K562 (cell line): ENCODE results near the gene TJP2. TPM values are rescaled to one million over a fixed set of nuclear protein-coding genes. Genes with fewer than 3 reads are reported as not detected.

ENCODE experiments used
- CHD1 ChIP-seq: fragments of 200-600 bp; sonication (generic); IDR thresholded peaks from one replicate; pipeline ENCODE4 v1.6.1; 2012; ENCODE audit warnings: mild to moderate bottlenecking, moderate library complexity, low read length, inconsistent platforms
- CTBP1 ChIP-seq: fragments of 450-650 bp; IDR thresholded peaks from 2 replicates; pipeline ENCODE4 v1.6.1; 2016; ENCODE audit warnings: borderline replicate concordance
- GATA2 ChIP-seq: sonication (generic); formaldehyde crosslinking; IDR thresholded peaks from 2 replicates; pipeline ENCODE4 v1.4.0; 2020; ENCODE audit warnings: mild to moderate bottlenecking, missing genetic modification reagents
- GTF2A2 ChIP-seq: IDR thresholded peaks from 2 replicates; pipeline ENCODE4 v1.6.1; 2016; ENCODE audit warnings: mild to moderate bottlenecking, missing genetic modification characterization, missing compliant biosample characterization
- HDAC8 ChIP-seq: fragments of 450-650 bp; IDR thresholded peaks from 2 replicates; pipeline ENCODE4 v1.6.1; 2016; ENCODE audit warnings: mild to moderate bottlenecking, missing genetic modification characterization, moderate library complexity, missing compliant biosample characterization
- HEY1 ChIP-seq: fragments of 250-450 bp; sonication (Bioruptor Pico); IDR thresholded peaks from 2 replicates; pipeline ENCODE4 v1.5.0; 2020; ENCODE audit warnings: mild to moderate bottlenecking, moderate library complexity, borderline replicate concordance
- HNRNPK ChIP-seq: fragments of 200-400 bp; formaldehyde crosslinking; IDR thresholded peaks from one replicate; pipeline ENCODE4 v1.6.1; 2018; ENCODE audit warnings: mild to moderate bottlenecking, low read depth, low read length; ENCODE audit not compliant: poor library complexity, severe bottlenecking
- ILK ChIP-seq: fragments of 450-650 bp; IDR thresholded peaks from 2 replicates; pipeline ENCODE4 v1.6.1; 2016; ENCODE audit warnings: missing genetic modification characterization, low read depth, mild to moderate bottlenecking, missing compliant biosample characterization, moderate library complexity, borderline replicate concordance
- MAFK ChIP-seq: IDR thresholded peaks from 2 replicates; pipeline ENCODE4 v1.6.1; 2011; ENCODE audit warnings: low read length, improper control_type of control experiment
- MED1 ChIP-seq: sonication (generic); formaldehyde crosslinking; IDR thresholded peaks from 2 replicates; pipeline ENCODE4 v1.8.1; 2023; ENCODE audit warnings: missing genetic modification reagents, borderline replicate concordance
- NRF1 ChIP-seq, 2 experiments: fragments of 450-650 bp; IDR thresholded peaks in 1 of 2; conservative IDR thresholded peaks in 1 of 2; 2 replicates each; pipeline ENCODE4 v1.6.1; 2014; ENCODE audit warnings: mild to moderate bottlenecking in 2 of 2
- POLR3G ChIP-seq: IDR thresholded peaks from 2 replicates; pipeline ENCODE4 v1.6.1; 2011; ENCODE audit not compliant: insufficient read length, insufficient replicate concordance; ENCODE audit errors: extremely low read depth
- RBM39 ChIP-seq: fragments of 200-400 bp; formaldehyde crosslinking; optimal IDR thresholded peaks from 2 replicates; pipeline ENCODE3; 2018; ENCODE audit warnings: low read depth, low read length
- RFX5 ChIP-seq: IDR thresholded peaks from 2 replicates; pipeline ENCODE4 v1.6.1; 2011; ENCODE audit warnings: low read depth, mild to moderate bottlenecking, improper control_type of control experiment, low read length
- SMAD2 ChIP-seq: fragments of 150-350 bp; IDR thresholded peaks from 2 replicates; pipeline ENCODE4 v1.6.1; 2014; ENCODE audit warnings: low read depth, mild to moderate bottlenecking, low read length
- TAL1 ChIP-seq: fragments of 450-650 bp; IDR thresholded peaks from 2 replicates; pipeline ENCODE4 v1.6.1; 2016; ENCODE audit warnings: mild to moderate bottlenecking
- TARDBP ChIP-seq: fragments of 450-650 bp; IDR thresholded peaks from 2 replicates; pipeline ENCODE4 v1.6.1; 2016
- TCF3 ChIP-seq: sonication (generic); formaldehyde crosslinking; IDR thresholded peaks from 2 replicates; pipeline ENCODE4 v1.4.0; 2020; ENCODE audit warnings: mild to moderate bottlenecking, missing genetic modification reagents
- TCFL5 ChIP-seq: fragments of 250-450 bp; sonication (Bioruptor Pico); conservative IDR thresholded peaks from 2 replicates; pipeline ENCODE4 v1.6.1; 2021; ENCODE audit warnings: mild to moderate bottlenecking, moderate library complexity, matching md5 sums
- TFAM ChIP-seq: fragments of 250-450 bp; sonication (Bioruptor Pico); conservative IDR thresholded peaks from 2 replicates; pipeline ENCODE4 v1.5.0; 2021; ENCODE audit warnings: mild to moderate bottlenecking, moderate library complexity
- ZNF174 ChIP-seq: fragments of 250-450 bp; sonication (Bioruptor Pico); IDR thresholded peaks from 2 replicates; pipeline ENCODE4 v1.4.0; 2020; ENCODE audit warnings: mild to moderate bottlenecking
- ZNF197 ChIP-seq: fragments of 200-800 bp; sonication (Bioruptor generic); IDR thresholded peaks from 2 replicates; pipeline ENCODE4 v1.6.1; 2016; ENCODE audit warnings: low read depth, missing genetic modification characterization, missing compliant biosample characterization
- ZNF232 ChIP-seq: sonication (generic); formaldehyde crosslinking; IDR thresholded peaks from 2 replicates; pipeline ENCODE4 v1.8.0; 2022; ENCODE audit warnings: mild to moderate bottlenecking, missing genetic modification reagents
- ZNF444 ChIP-seq: fragments of 250-450 bp; sonication (Bioruptor Pico); IDR thresholded peaks from 2 replicates; pipeline ENCODE4 v1.4.0; 2020; ENCODE audit warnings: mild to moderate bottlenecking, moderate library complexity
- ZNF445 ChIP-seq: fragments of 250-450 bp; sonication (Bioruptor Pico); IDR thresholded peaks from 2 replicates; pipeline ENCODE4 v1.4.0; 2020; ENCODE audit warnings: low read depth, mild to moderate bottlenecking, moderate library complexity
- ZNF644 ChIP-seq: fragments of 200-800 bp; sonication (Bioruptor generic); IDR thresholded peaks from 2 replicates; pipeline ENCODE4 v1.6.1; 2016; ENCODE audit warnings: low read depth, missing genetic modification characterization, missing compliant biosample characterization
- polyA plus RNA-seq, 8 experiments: library from polyadenylated mRNA; depleted of rRNA in 4 of 8; stranded (reverse) in 5 of 8; unstranded in 3 of 8; fragments of >200 nt; fragmentation: Nextera tagmentation in 2 of 8; fragmentation: Illumina TruSeq in 1 of 8; extraction: Ambion mirVana in 2 of 8; extraction: Trizol in 1 of 8; gene quantifications; 2 replicates each; pipeline versions ENCODE4 v1.2.1 to v1.2.3, GENCODE V29; 2011 to 2014; ENCODE audit warnings: inconsistent platforms in 1 of 8, missing spikeins in 1 of 8
- total RNA-seq, 7 experiments: library from RNA; depleted of rRNA in 6 of 7; stranded (reverse); fragments of >200 nt in 6 of 7; fragmentation: Illumina TruSeq in 2 of 7; extraction: Trizol in 2 of 7; gene quantifications; 2 replicates each; pipeline versions ENCODE4 v1.2.1 to v1.2.3, GENCODE V29; 2011 to 2021; ENCODE audit warnings: low replicate concordance in 1 of 7
- TF ChIP-seq, protein P1 (sequence below): fragments of 150-350 bp; IDR thresholded peaks from 2 replicates; pipeline ENCODE4 v1.6.1; 2014; ENCODE audit warnings: low read depth, mild to moderate bottlenecking, low read length, borderline replicate concordance
- TF ChIP-seq, protein P2 (sequence below), 2 experiments: fragments of 450-650 bp; IDR thresholded peaks; 2 replicates each; pipeline ENCODE4 v1.6.1; 2016

Gene TJP2
- total and polyA plus RNA-seq, 9 of the 15 experiments (the other 6 are each of a cell fraction or from before 2014, with no cell fraction given) = 4.0 to 24.1 (median 16.8) TPM

DNA sequence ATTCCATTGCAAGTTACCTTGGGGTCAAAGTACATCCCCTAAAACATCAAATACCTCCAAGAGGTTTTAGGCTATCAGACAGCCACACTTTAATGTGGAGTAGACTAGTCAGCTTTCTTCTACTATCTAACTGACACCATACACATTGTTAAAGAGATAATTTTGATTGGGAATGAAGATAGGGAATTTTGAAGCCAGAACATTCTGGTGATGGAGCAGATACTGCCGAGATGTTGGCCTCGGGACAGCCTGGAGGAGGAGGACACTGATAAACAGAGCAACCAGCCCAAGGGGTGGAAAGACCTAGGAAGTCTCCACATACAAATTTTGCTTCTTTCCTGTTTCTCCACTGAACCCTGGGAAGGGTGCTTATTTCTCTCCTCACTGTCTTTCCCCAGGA is 14.9 kb downstream of the TJP2 start (continued):
- TF ChIP-seq ZNF444 = no peak
- no peak for TF ChIP-seq ZNF174 (CRISPR knock-in tag)
- no peak for TF ChIP-seq NRF1 (conservative IDR thresholded peaks at IDR 0.05 in 1 of 2, IDR thresholded peaks at IDR 0.05 in 1 of 2)
- TF ChIP-seq MAFK = no peak
- no peak for TF ChIP-seq RBM39
- TF ChIP-seq MED1 (CRISPR knock-in tag) = no peak
- TF ChIP-seq RFX5 = no peak
- no peak; the same call in 1 of the 2 replicates for TF ChIP-seq HEY1
- TF ChIP-seq TCF3 (CRISPR knock-in tag) = peak; percentile 75
- no peak for TF ChIP-seq ZNF232 (CRISPR knock-in tag)
- TF ChIP-seq TCFL5 (CRISPR knock-in tag) = no peak
- TF ChIP-seq, protein P1, sequence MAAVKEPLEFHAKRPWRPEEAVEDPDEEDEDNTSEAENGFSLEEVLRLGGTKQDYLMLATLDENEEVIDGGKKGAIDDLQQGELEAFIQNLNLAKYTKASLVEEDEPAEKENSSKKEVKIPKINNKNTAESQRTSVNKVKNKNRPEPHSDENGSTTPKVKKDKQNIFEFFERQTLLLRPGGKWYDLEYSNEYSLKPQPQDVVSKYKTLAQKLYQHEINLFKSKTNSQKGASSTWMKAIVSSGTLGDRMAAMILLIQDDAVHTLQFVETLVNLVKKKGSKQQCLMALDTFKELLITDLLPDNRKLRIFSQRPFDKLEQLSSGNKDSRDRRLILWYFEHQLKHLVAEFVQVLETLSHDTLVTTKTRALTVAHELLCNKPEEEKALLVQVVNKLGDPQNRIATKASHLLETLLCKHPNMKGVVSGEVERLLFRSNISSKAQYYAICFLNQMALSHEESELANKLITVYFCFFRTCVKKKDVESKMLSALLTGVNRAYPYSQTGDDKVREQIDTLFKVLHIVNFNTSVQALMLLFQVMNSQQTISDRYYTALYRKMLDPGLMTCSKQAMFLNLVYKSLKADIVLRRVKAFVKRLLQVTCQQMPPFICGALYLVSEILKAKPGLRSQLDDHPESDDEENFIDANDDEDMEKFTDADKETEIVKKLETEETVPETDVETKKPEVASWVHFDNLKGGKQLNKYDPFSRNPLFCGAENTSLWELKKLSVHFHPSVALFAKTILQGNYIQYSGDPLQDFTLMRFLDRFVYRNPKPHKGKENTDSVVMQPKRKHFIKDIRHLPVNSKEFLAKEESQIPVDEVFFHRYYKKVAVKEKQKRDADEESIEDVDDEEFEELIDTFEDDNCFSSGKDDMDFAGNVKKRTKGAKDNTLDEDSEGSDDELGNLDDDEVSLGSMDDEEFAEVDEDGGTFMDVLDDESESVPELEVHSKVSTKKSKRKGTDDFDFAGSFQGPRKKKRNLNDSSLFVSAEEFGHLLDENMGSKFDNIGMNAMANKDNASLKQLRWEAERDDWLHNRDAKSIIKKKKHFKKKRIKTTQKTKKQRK = no peak
- TF ChIP-seq SMAD2 = no peak
- no peak for TF ChIP-seq POLR3G
- no peak for TF ChIP-seq CHD1
- TF ChIP-seq TAL1 = peak; percentile 90
- no peak for TF ChIP-seq ZNF197 (CRISPR knock-in tag)
- no peak for TF ChIP-seq TARDBP
- no peak for TF ChIP-seq ZNF445
- TF ChIP-seq TFAM (CRISPR knock-in tag) = no peak
- TF ChIP-seq GTF2A2 (tag) = no peak
- no peak for TF ChIP-seq ZNF644 (tag)
- no peak for TF ChIP-seq ILK
- TF ChIP-seq HNRNPK = no peak
- TF ChIP-seq, protein P2, sequence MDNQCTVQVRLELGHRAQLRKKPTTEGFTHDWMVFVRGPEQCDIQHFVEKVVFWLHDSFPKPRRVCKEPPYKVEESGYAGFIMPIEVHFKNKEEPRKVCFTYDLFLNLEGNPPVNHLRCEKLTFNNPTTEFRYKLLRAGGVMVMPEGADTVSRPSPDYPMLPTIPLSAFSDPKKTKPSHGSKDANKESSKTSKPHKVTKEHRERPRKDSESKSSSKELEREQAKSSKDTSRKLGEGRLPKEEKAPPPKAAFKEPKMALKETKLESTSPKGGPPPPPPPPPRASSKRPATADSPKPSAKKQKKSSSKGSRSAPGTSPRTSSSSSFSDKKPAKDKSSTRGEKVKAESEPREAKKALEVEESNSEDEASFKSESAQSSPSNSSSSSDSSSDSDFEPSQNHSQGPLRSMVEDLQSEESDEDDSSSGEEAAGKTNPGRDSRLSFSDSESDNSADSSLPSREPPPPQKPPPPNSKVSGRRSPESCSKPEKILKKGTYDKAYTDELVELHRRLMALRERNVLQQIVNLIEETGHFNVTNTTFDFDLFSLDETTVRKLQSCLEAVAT (IDR thresholded peaks at IDR 0.05) = no peak
- no peak for TF ChIP-seq GATA2 (CRISPR knock-in tag)
- no peak for TF ChIP-seq HDAC8
- TF ChIP-seq CTBP1 = peak; percentile 92
